SK-N-SH treated with all-trans-retinoic acid at 6 μM for 48 hours (cell line): Measurements from ENCODE around the gene RAB35.

Experiments
- ATAC-seq: fragments of 200-7000 bp; cut with Tn5 transposase; 3 replicates; pipeline ENCODE4 v1.9.1; 2020; ENCODE audit warnings: mild to moderate bottlenecking, moderate library complexity
- ARNTL ChIP-seq: fragments of 450-650 bp; formaldehyde crosslinking; IDR thresholded peaks from 2 replicates; pipeline ENCODE4 v1.5.0; 2020; ENCODE audit warnings: low read depth, mild to moderate bottlenecking, moderate library complexity, borderline replicate concordance
- BACH2 ChIP-seq: fragments of 250-450 bp; sonication (Bioruptor Pico); IDR thresholded peaks from 2 replicates; pipeline ENCODE4 v1.9.0; 2021; ENCODE audit warnings: mild to moderate bottlenecking, borderline replicate concordance
- ISL1 ChIP-seq: fragments of 250-450 bp; sonication (Bioruptor Pico); IDR thresholded peaks from 2 replicates; pipeline ENCODE4 v2.1.2; 2022; ENCODE audit warnings: mild to moderate bottlenecking, moderate library complexity
- OSR1 ChIP-seq: fragments of 250-450 bp; sonication (Bioruptor Pico); IDR thresholded peaks from 2 replicates; pipeline ENCODE4 v1.8.0; 2022; ENCODE audit warnings: moderate library complexity, mild to moderate bottlenecking, inconsistent platforms
- RARB ChIP-seq: fragments of 250-450 bp; sonication (Bioruptor Pico); IDR thresholded peaks from 2 replicates; pipeline ENCODE4 v1.8.0; 2021; ENCODE audit warnings: mild to moderate bottlenecking, moderate library complexity
- SNAI2 ChIP-seq: fragments of 250-450 bp; sonication (Bioruptor Pico); IDR thresholded peaks from 2 replicates; pipeline ENCODE4 v1.5.0; 2020; ENCODE audit warnings: mild to moderate bottlenecking, moderate library complexity
- TCF4 ChIP-seq: fragments of 250-450 bp; sonication (Bioruptor Pico); IDR thresholded peaks from 2 replicates; pipeline ENCODE4 v1.8.0; 2021; ENCODE audit warnings: mild to moderate bottlenecking, moderate library complexity, borderline replicate concordance
- TOX ChIP-seq: fragments of 250-450 bp; sonication (Bioruptor Pico); IDR thresholded peaks from 2 replicates; pipeline ENCODE4 v1.8.0; 2021; ENCODE audit warnings: mild to moderate bottlenecking, moderate library complexity, borderline replicate concordance
- ZFP3 ChIP-seq: fragments of 250-450 bp; sonication (Bioruptor Pico); IDR thresholded peaks from 2 replicates; pipeline ENCODE4 v1.5.0; 2020; ENCODE audit warnings: mild to moderate bottlenecking, moderate library complexity
- ZFP30 ChIP-seq: fragments of 450-650 bp; formaldehyde crosslinking; IDR thresholded peaks from 2 replicates; pipeline ENCODE4 v1.5.0; 2022; ENCODE audit warnings: mild to moderate bottlenecking, moderate library complexity
- ZNF565 ChIP-seq: fragments of 450-650 bp; formaldehyde crosslinking; conservative IDR thresholded peaks from 2 replicates; pipeline ENCODE4 v1.5.0; 2020; ENCODE audit warnings: low read depth, mild to moderate bottlenecking, moderate library complexity
- ZNF70 ChIP-seq: fragments of 450-650 bp; formaldehyde crosslinking; IDR thresholded peaks from 2 replicates; pipeline ENCODE4 v1.5.0; 2020; ENCODE audit warnings: mild to moderate bottlenecking, moderate library complexity
- ZNF8 ChIP-seq: fragments of 450-650 bp; formaldehyde crosslinking; IDR thresholded peaks from 2 replicates; pipeline ENCODE4 v1.5.0; 2020; ENCODE audit warnings: mild to moderate bottlenecking, moderate library complexity
- TF ChIP-seq, protein P1 (sequence below): fragments of 250-450 bp; sonication (Bioruptor Pico); IDR thresholded peaks from 2 replicates; pipeline ENCODE4 v1.5.1; 2021; ENCODE audit warnings: mild to moderate bottlenecking, moderate library complexity
- TF ChIP-seq, protein P2 (sequence below): fragments of 250-450 bp; sonication (Bioruptor Pico); IDR thresholded peaks from 2 replicates; pipeline ENCODE4 v1.5.1; 2020; ENCODE audit warnings: low read depth, mild to moderate bottlenecking, moderate library complexity
- TF ChIP-seq, protein P3 (sequence below): fragments of 250-450 bp; sonication (Bioruptor Pico); IDR thresholded peaks from 2 replicates; pipeline ENCODE4 v1.8.0; 2021; ENCODE audit warnings: low read depth, mild to moderate bottlenecking, moderate library complexity, borderline replicate concordance
- TF ChIP-seq, protein P4 (sequence below): fragments of 250-450 bp; sonication (Bioruptor Pico); IDR thresholded peaks from 2 replicates; pipeline ENCODE4 v1.5.0; 2020; ENCODE audit warnings: mild to moderate bottlenecking, moderate library complexity
- TF ChIP-seq, protein P5 (sequence below): fragments of 250-450 bp; sonication (Bioruptor Pico); IDR thresholded peaks from 2 replicates; pipeline ENCODE4 v1.8.0; 2020; ENCODE audit warnings: mild to moderate bottlenecking, moderate library complexity, borderline replicate concordance

RAB35 gene

DNA sequence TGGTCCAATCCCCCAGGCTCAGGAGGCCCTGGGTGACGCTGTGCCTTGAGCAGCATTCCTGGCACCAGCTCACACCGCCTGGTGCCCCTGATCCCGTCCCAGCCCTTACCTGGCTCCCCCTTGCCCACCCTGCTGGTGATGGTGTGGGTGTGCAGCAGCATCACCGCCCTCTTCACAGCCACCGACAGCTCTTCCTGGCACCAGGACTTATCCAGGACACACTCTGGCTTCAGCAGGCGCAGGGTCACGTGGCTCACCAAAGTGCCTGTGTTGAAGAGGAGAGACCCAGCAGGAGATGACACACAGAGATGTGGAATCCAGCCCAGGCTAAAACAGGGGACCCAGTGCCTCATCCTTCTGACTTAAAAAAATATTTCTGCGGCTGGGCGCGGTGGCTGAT is 41.8 kb upstream of the RAB35 start (continued):
- TF ChIP-seq, protein P1, sequence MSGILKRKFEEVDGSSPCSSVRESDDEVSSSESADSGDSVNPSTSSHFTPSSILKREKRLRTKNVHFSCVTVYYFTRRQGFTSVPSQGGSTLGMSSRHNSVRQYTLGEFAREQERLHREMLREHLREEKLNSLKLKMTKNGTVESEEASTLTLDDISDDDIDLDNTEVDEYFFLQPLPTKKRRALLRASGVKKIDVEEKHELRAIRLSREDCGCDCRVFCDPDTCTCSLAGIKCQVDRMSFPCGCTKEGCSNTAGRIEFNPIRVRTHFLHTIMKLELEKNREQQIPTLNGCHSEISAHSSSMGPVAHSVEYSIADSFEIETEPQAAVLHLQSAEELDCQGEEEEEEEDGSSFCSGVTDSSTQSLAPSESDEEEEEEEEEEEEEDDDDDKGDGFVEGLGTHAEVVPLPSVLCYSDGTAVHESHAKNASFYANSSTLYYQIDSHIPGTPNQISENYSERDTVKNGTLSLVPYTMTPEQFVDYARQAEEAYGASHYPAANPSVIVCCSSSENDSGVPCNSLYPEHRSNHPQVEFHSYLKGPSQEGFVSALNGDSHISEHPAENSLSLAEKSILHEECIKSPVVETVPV: no peak
- TF ChIP-seq, all 23 proteins: peak for 0

DNA sequence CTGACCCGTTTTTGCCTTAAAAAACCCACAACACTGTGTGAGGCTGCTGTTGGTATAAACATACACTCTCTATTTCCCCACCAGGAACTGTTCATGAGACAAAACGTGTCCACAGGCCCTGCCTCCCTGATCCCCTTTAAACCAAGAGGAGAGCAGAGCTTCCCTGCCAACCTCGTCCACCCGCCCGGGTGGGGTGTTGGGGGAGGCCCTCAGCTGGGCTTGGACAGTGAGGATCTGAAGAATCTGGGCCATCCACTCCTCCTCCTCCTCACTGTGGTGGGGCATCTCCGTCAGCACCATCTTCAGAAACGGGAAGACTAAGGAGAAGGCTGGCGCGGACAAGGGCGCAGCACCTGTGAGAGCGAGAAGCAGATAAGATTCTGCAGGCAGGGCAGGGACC is 41.1 kb upstream of the RAB35 start:
- TF ChIP-seq, protein P1: no peak
- TF ChIP-seq ZNF70 (CRISPR knock-in tag) (no peak), TCF4 (CRISPR knock-in tag) (no peak), ZNF8 (CRISPR knock-in tag) (no peak), TOX (CRISPR knock-in tag) (no peak), SNAI2 (no peak)
- TF ChIP-seq, protein P2, sequence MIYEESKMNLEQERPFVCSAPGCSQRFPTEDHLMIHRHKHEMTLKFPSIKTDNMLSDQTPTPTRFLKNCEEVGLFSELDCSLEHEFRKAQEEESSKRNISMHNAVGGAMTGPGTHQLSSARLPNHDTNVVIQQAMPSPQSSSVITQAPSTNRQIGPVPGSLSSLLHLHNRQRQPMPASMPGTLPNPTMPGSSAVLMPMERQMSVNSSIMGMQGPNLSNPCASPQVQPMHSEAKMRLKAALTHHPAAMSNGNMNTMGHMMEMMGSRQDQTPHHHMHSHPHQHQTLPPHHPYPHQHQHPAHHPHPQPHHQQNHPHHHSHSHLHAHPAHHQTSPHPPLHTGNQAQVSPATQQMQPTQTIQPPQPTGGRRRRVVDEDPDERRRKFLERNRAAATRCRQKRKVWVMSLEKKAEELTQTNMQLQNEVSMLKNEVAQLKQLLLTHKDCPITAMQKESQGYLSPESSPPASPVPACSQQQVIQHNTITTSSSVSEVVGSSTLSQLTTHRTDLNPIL (CRISPR knock-in tag): no peak
- TF ChIP-seq, protein P3, sequence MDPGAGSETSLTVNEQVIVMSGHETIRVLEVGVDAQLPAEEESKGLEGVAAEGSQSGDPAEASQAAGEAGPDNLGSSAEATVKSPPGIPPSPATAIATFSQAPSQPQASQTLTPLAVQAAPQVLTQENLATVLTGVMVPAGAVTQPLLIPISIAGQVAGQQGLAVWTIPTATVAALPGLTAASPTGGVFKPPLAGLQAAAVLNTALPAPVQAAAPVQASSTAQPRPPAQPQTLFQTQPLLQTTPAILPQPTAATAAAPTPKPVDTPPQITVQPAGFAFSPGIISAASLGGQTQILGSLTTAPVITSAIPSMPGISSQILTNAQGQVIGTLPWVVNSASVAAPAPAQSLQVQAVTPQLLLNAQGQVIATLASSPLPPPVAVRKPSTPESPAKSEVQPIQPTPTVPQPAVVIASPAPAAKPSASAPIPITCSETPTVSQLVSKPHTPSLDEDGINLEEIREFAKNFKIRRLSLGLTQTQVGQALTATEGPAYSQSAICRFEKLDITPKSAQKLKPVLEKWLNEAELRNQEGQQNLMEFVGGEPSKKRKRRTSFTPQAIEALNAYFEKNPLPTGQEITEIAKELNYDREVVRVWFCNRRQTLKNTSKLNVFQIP (CRISPR knock-in tag): no peak
- TF ChIP-seq, protein P4, sequence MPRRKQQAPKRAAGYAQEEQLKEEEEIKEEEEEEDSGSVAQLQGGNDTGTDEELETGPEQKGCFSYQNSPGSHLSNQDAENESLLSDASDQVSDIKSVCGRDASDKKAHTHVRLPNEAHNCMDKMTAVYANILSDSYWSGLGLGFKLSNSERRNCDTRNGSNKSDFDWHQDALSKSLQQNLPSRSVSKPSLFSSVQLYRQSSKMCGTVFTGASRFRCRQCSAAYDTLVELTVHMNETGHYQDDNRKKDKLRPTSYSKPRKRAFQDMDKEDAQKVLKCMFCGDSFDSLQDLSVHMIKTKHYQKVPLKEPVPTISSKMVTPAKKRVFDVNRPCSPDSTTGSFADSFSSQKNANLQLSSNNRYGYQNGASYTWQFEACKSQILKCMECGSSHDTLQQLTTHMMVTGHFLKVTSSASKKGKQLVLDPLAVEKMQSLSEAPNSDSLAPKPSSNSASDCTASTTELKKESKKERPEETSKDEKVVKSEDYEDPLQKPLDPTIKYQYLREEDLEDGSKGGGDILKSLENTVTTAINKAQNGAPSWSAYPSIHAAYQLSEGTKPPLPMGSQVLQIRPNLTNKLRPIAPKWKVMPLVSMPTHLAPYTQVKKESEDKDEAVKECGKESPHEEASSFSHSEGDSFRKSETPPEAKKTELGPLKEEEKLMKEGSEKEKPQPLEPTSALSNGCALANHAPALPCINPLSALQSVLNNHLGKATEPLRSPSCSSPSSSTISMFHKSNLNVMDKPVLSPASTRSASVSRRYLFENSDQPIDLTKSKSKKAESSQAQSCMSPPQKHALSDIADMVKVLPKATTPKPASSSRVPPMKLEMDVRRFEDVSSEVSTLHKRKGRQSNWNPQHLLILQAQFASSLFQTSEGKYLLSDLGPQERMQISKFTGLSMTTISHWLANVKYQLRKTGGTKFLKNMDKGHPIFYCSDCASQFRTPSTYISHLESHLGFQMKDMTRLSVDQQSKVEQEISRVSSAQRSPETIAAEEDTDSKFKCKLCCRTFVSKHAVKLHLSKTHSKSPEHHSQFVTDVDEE (CRISPR knock-in tag): no peak
- TF ChIP-seq, all 23 proteins: peak for 0
- no peak for ATAC-seq

DNA sequence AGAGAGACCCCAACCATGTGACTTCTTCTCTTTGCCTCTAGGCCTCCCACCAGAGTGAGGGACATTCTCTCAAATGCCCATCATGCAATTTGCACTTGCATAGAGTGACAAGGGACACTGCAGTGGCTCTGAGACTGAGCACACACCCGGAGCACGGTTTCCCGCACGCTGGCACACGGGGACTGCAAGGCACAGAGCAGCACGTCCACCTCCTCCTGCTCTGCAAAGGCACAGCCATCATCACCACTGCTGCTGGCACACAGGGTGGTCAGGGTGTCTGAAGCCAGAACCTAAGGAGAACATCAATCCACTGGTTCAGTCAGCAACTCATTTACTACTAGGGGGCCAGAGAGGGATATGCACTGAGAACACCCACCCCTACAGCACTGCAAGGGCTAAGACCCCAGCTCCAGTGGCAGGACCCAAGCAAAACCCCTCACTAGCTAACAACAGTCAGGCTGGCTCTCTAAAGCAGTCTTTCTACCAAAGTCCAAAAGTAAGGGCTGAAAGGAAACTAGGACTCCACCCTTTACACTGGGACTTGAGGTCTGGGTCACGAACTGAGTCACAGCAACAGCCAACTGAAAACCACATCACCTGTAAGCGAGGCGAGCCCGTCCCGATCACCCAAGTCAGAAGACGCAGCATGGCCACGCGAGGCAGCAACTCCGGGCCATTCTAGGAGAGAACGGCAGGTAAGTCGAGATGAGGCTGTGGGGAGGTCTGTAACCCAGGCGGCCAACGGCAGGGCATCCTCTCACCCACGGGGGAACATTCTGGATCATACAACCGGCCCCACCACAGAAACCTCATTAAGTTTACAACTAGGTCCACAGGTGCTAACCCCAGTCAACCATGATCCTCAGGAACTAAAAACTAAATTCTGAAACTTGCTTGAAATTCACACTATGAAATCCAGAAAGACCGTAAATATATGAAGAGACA is 40.0 kb upstream of the RAB35 start:
- ATAC-seq: no peak
- TF ChIP-seq BACH2 (CRISPR knock-in tag) (no peak), OSR1 (CRISPR knock-in tag) (no peak), RARB (CRISPR knock-in tag) (no peak), ISL1 (CRISPR knock-in tag) (no peak), ZNF565 (CRISPR knock-in tag) (no peak), ARNTL (CRISPR knock-in tag) (no peak), ZFP30 (CRISPR knock-in tag) (no peak), ZFP3 (CRISPR knock-in tag) (no peak), SNAI2 (no peak)
- TF ChIP-seq, protein P1: no peak
- TF ChIP-seq, protein P5, sequence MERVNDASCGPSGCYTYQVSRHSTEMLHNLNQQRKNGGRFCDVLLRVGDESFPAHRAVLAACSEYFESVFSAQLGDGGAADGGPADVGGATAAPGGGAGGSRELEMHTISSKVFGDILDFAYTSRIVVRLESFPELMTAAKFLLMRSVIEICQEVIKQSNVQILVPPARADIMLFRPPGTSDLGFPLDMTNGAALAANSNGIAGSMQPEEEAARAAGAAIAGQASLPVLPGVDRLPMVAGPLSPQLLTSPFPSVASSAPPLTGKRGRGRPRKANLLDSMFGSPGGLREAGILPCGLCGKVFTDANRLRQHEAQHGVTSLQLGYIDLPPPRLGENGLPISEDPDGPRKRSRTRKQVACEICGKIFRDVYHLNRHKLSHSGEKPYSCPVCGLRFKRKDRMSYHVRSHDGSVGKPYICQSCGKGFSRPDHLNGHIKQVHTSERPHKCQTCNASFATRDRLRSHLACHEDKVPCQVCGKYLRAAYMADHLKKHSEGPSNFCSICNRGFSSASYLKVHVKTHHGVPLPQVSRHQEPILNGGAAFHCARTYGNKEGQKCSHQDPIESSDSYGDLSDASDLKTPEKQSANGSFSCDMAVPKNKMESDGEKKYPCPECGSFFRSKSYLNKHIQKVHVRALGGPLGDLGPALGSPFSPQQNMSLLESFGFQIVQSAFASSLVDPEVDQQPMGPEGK (CRISPR knock-in tag): no peak
